Upper lobe of left lung (tissue), 6 donors: Measurements from ENCODE around the gene PTPN13. TPM values are rescaled to one million over a fixed set of nuclear protein-coding genes. Genes with fewer than 3 reads are reported as not detected.

Experiments
- ATAC-seq, 2 donors: fragments of 200-7000 bp; cut with Tn5 transposase; one replicate each; pipeline ENCODE4 v1.9.1; 2022; ENCODE audit warnings: mild to moderate bottlenecking in 2 of 2, moderate library complexity in 2 of 2; ENCODE audit not compliant: low FRiP score in 2 of 2
- DNase-seq, 2 donors: peaks; one replicate each; pipeline ENCODE4 v3.0.0-alpha.2; 2019 to 2020
- H3K27ac ChIP-seq, 4 donors: fragments of 200-600 bp; sonication (generic); one replicate each; pipeline ENCODE4 v1.5.1; 2016 to 2019
- H3K27me3 ChIP-seq, 4 donors: fragments of 200-600 bp; sonication (generic); one replicate each; pipeline ENCODE4 v1.5.1; 2017 to 2019
- H3K36me3 ChIP-seq, 4 donors: fragments of 200-600 bp; sonication (generic); one replicate each; pipeline ENCODE4 v1.5.1; 2016 to 2019
- H3K4me1 ChIP-seq, 4 donors: fragments of 200-600 bp; sonication (generic); one replicate each; pipeline ENCODE4 v1.5.1; 2018 to 2019
- H3K4me3 ChIP-seq, 4 donors: fragments of 200-600 bp; sonication (generic); one replicate each; pipeline ENCODE4 v1.5.1; 2017 to 2019; ENCODE audit warnings: mild to moderate bottlenecking in 2 of 4, moderate library complexity in 1 of 4
- H3K9me3 ChIP-seq, 4 donors: fragments of 200-600 bp; sonication (generic); one replicate each; pipeline ENCODE4 v1.5.1; 2018 to 2019
- EP300 ChIP-seq, 4 donors: sonication (generic); formaldehyde crosslinking; IDR thresholded peaks; one replicate each; pipeline ENCODE4 v1.5.1; 2017; ENCODE audit warnings: antibody characterized with exemption in 4 of 4, control low read depth in 2 of 4
- POLR2A ChIP-seq, 4 donors: fragments of 450-650 bp; IDR thresholded peaks; one replicate each; pipeline ENCODE4 v1.5.1; 2016 to 2017; ENCODE audit warnings: antibody characterized with exemption in 4 of 4, mild to moderate bottlenecking in 2 of 4
- POLR2AphosphoS5 ChIP-seq, 2 donors: sonication (generic); formaldehyde crosslinking; IDR thresholded peaks; one replicate each; pipeline ENCODE4 v1.5.1; 2017; ENCODE audit warnings: antibody characterized with exemption in 2 of 2
- WGBS, 2 donors: methylation state at CpG; one replicate each; pipeline ENCODE4 v1.1.5; 2017 to 2018; 5-methylcytosine and 5-hydroxymethylcytosine counted together
- total RNA-seq, 6 donors: library from RNA; depleted of rRNA in 4 of 6; stranded (reverse); fragments of >200 nt in 4 of 6; gene quantifications; one replicate each; pipeline versions ENCODE4 v1.1.0 to v1.2.1, GENCODE V29; 2016 to 2021
- TF ChIP-seq, protein P1 (sequence below), 6 experiments: fragments of 450-650 bp in 4 of 6; fragments of 200-600 bp in 2 of 6; sonication (generic) in 2 of 6; IDR thresholded peaks; one replicate each; pipeline ENCODE4 v1.5.1; 2016 to 2019; ENCODE audit warnings: antibody characterized with exemption in 6 of 6
- donor health status: DM: no; HTN: no; CAD: no; lungs with moderate emphysema.
- donor health status: DM: no; HTN: yes; CAD: no; lungs with severe emphysema.

Gene PTPN13
- total RNA-seq, 6 donors from 2014 or later: 50.1 to 163 (median 96.7) TPM

DNA sequence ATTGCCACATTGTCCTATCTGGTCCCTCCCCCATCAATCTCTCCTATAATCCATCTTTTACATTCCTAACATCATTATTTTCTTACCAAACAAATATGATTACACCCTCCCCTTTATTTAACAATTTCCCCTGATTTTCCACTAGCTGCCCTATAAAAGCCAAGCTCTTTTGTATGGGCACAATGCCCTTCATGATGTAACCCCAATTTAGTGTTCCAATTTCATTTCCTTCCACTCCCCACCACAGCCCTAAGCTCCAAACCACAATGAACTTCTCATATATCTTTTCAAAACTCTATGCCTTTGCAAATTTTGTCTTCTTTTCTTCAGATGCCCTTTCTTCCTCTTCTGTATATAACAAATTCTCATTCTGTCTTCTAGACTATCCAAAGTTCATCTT, 39.5 kb upstream of the PTPN13 start:
- TF ChIP-seq POLR2AphosphoS5 (IDR thresholded peaks at IDR 0.05): no peak
- TF ChIP-seq POLR2A (IDR thresholded peaks at IDR 0.05): no peak
- TF ChIP-seq, protein P1, sequence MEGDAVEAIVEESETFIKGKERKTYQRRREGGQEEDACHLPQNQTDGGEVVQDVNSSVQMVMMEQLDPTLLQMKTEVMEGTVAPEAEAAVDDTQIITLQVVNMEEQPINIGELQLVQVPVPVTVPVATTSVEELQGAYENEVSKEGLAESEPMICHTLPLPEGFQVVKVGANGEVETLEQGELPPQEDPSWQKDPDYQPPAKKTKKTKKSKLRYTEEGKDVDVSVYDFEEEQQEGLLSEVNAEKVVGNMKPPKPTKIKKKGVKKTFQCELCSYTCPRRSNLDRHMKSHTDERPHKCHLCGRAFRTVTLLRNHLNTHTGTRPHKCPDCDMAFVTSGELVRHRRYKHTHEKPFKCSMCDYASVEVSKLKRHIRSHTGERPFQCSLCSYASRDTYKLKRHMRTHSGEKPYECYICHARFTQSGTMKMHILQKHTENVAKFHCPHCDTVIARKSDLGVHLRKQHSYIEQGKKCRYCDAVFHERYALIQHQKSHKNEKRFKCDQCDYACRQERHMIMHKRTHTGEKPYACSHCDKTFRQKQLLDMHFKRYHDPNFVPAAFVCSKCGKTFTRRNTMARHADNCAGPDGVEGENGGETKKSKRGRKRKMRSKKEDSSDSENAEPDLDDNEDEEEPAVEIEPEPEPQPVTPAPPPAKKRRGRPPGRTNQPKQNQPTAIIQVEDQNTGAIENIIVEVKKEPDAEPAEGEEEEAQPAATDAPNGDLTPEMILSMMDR (IDR thresholded peaks at IDR 0.05): no peak
- no peak for TF ChIP-seq EP300 (IDR thresholded peaks at IDR 0.05)
- H3K27me3 ChIP-seq: no peaks in the 10 kb centered on the region
- H3K27ac ChIP-seq: no peak overlapping the region
- H3K36me3 ChIP-seq: no peaks in the 10 kb centered on the region
- peaks cover 0 to 6% (median 0%) of the 10 kb centered on the region in 4 donors for H3K4me1 ChIP-seq
- ATAC-seq (peak in 1 of 2 donors; percentile 73), DNase-seq (no peak)
- H3K4me3 ChIP-seq: no peak overlapping the region
- no peaks in the 10 kb centered on the region for H3K9me3 ChIP-seq

DNA sequence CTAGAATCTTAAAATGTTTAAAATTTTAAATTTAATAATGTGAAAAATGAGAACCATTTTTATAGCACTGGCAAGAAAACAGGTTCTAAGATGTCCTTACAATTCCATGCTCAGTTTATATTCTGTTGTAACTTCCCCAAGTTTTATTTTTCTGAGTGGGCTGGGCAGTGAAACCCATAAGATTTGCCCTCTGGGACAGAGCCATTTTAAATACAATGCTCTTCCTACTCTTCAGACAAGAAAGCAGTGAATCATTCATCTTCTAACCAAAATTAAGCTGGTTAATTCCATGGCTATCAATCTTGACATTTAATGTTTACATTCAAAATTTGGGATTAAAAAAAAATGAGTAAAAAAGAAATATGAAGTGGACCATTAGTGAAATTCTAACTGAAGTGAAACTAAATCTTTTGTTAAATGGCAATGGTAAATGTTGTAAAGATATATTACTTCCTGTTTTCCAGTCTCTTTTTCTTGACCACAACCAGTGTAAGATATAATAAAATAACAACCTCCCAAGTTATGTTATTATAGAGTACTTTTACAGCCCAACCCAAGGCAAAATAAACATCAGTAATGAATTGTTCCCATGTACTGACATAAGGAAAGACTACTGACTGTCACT, 37.2 kb upstream of the PTPN13 start:
- ATAC-seq: no peak
- Histone ChIP-seq H3K27me3 (no peaks in the 10 kb centered on the region), H3K4me1 (peaks cover 0 to 13% (median 8%) of the 10 kb centered on the region in 4 donors), H3K36me3 (no peaks in the 10 kb centered on the region), H3K4me3 (no peak overlapping the region), H3K9me3 (no peaks in the 10 kb centered on the region), H3K27ac (no peak overlapping the region)
- DNase-seq: no peak
- TF ChIP-seq EP300 (IDR thresholded peaks at IDR 0.05) (no peak), POLR2AphosphoS5 (IDR thresholded peaks at IDR 0.05) (no peak), POLR2A (IDR thresholded peaks at IDR 0.05) (no peak)
- TF ChIP-seq, protein P1 (IDR thresholded peaks at IDR 0.05): no peak

DNA sequence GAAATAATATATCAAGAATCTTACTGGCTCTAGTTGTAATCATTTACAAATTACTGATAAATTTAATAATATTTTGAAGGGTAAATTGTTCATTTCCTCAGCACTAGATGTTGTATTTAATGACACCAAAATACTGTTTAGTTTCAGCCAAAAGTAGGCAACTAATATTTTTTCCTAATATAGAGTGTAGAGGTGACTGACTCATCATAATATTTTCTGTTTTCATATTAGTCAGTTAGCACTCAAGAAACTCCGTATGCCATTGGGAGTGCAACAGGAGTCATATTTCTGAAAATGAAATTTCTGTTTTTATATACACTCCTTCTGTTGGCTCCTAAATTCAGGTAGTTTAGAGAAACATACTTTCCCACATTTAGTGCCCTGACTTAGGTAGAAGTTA, 36.6 kb upstream of the PTPN13 start:
- Histone ChIP-seq H3K9me3 (no peaks in the 10 kb centered on the region), H3K4me1 (peaks cover 0 to 19% (median 10%) of the 10 kb centered on the region in 4 donors), H3K27me3 (no peaks in the 10 kb centered on the region), H3K36me3 (no peaks in the 10 kb centered on the region), H3K27ac (no peak overlapping the region), H3K4me3 (no peak overlapping the region)
- TF ChIP-seq POLR2AphosphoS5 (IDR thresholded peaks at IDR 0.05): no peak
- no peak for TF ChIP-seq POLR2A (IDR thresholded peaks at IDR 0.05)
- TF ChIP-seq, protein P1 (IDR thresholded peaks at IDR 0.05): no peak
- TF ChIP-seq EP300 (IDR thresholded peaks at IDR 0.05): no peak
- 69 to 72% methylated on average over 1 of the region's 1 CpG for WGBS, 2 donors
- DNase-seq (no peak), ATAC-seq (peak in 1 of 2 donors; percentile 29)

DNA sequence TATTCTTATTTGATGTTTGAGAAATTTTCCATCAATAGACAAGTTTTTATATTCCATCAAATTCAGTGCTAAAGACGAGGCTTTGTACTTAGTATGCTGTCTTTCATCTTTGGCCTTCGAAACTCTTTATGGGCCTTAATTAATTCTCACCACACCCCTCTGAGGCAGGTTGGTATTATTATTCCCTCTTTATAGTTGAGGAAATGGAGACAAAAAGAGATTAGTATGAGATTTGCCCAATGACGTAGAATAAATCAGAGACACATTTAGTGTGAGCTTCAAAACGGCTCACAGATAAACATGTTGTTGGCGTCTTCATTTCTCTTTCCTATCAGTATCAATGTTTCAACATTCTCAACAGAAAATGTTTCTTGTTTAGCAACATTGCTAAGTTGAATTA, 35.9 kb upstream of the PTPN13 start:
- ATAC-seq (no peak), DNase-seq (no peak)
- TF ChIP-seq POLR2AphosphoS5 (IDR thresholded peaks at IDR 0.05) (no peak), EP300 (IDR thresholded peaks at IDR 0.05) (no peak), POLR2A (IDR thresholded peaks at IDR 0.05) (no peak)
- TF ChIP-seq, protein P1 (IDR thresholded peaks at IDR 0.05): no peak
- Histone ChIP-seq H3K4me1 (peaks cover 0 to 22% (median 10%) of the 10 kb centered on the region in 4 donors), H3K27ac (no peak overlapping the region), H3K36me3 (no peaks in the 10 kb centered on the region), H3K27me3 (no peaks in the 10 kb centered on the region), H3K4me3 (no peak overlapping the region), H3K9me3 (no peaks in the 10 kb centered on the region)
- 91 to 94% methylated on average over 5 of the region's 5 CpGs for WGBS, 2 donors

DNA sequence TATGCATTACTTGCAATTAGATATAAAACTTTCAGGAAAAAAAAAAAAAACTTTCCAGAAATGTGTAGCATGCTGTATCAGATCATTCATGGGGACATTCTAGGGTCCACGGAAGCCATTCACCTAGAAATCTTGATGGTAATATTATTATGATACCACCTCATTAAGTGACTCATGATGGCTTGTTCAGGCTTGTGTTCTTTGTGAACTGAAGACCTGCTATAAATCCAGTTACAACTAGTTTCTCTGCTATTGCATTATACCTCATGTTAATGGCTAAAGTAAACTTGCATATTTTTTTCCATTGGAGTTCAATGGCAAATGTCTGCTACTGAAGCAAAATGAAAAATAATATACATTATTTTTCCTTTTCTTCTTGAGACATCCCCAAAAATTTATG, 35.3 kb upstream of the PTPN13 start:
- ATAC-seq: no peak
- H3K36me3 ChIP-seq: no peaks in the 10 kb centered on the region

More for the DNA sequence above, 35.3 kb upstream of the PTPN13 start:
- WGBS, 2 donors: 89 to 92% methylated on average over 1 of the region's 1 CpG
- Histone ChIP-seq H3K4me1 (peaks cover 0 to 22% (median 10%) of the 10 kb centered on the region in 4 donors), H3K27me3 (no peaks in the 10 kb centered on the region), H3K27ac (no peak overlapping the region), H3K4me3 (no peak overlapping the region), H3K9me3 (no peaks in the 10 kb centered on the region)
- DNase-seq: no peak
- TF ChIP-seq, protein P1 (IDR thresholded peaks at IDR 0.05): no peak
